Hematopoietic multipotent progenitor cell treated with erythropoietin and hydrocortisone succinate and interleukin-3 and kit ligand, for 17 days (in vitro differentiated cells): ENCODE measurements around the gene RIPK1.
"Not testable (repeated sequence)": the region's sequence is repeated elsewhere in the genome, so short reads cannot be mapped to it uniquely, and the experiment has no call there.

ENCODE experiments used
- DNase-seq: peaks from one replicate; pipeline ENCODE4 v3.0.0-alpha.2; 2015; ENCODE audit warnings: low spot score

The RIPK1 gene

DNA sequence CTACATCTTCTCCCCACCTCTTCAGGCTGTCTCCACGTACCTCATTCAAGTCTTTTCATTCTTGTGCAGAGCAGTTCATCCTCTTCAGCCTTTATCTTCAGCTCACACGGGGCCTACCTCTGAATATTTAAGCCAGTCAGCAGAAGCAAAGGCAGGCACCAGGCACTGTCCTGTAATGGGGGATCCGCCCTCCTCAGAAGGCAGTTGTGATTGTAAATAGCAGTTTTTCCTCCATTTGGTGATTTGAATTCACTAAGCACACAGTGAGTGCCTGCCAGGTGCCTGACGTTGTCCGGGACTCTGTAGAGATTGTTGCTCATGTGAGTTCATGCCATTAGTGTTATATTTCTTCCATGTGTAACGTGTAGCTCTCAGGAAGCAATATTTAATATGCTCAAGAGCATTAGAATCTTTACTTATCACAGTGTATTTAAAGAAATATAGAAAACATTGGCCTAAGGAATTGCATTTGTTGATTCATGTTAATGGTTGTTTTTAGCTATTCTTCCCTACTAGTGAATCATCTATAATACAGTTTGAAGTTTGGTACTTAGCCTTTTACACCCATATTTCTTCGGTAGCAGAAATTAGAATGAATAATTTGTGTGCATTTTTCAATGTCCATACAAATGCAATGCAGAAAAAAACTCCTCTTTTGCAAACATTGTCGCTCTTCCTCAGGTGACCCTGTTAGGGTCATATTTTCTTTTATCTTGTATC is 68.2 kb downstream of the RIPK1 start:
- DNase-seq, result no peak

DNA sequence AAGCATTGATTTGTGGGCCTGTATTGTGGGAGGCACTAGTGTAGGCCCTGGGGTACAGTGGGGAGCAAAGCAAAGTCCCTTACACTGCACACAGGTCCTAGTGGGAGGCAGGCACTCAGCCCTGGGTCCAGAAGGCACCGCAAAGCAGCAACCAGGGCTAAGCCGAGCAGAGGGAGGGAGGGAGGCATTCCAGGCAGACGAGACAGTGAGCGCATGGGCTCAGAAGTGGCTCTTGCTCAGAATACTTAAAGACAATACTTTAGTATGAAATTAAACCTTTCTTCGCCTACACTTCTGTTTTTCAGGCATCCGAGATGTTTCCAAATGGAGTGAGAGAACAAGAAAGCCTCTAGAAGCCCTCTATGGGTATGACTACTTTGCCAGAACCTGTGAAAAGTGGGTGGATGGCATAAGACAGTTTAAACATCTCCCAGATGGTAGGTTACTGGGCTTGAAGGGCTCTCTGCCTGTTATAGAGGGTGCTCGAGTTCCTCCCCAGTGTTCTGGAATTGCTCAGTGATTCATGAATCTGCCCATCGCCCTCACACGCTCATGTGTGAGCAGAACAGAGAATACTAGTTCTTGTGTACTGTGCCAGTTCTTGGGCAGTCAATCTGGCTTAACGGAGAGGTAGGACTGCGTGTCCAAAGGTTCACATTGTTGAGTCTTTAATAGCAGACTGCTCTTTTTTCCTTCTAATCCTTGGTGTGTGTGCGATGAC is 68.9 kb downstream of the RIPK1 start:
- no peak for DNase-seq

GRCh38 chr6:3137873-3138272 is 69.6 kb downstream of the RIPK1 start:
- DNase-seq, result not testable (repeated sequence)

GRCh38 chr6:3138341-3138740 is 70.0 kb downstream of the RIPK1 start:
- no peak for DNase-seq

DNA sequence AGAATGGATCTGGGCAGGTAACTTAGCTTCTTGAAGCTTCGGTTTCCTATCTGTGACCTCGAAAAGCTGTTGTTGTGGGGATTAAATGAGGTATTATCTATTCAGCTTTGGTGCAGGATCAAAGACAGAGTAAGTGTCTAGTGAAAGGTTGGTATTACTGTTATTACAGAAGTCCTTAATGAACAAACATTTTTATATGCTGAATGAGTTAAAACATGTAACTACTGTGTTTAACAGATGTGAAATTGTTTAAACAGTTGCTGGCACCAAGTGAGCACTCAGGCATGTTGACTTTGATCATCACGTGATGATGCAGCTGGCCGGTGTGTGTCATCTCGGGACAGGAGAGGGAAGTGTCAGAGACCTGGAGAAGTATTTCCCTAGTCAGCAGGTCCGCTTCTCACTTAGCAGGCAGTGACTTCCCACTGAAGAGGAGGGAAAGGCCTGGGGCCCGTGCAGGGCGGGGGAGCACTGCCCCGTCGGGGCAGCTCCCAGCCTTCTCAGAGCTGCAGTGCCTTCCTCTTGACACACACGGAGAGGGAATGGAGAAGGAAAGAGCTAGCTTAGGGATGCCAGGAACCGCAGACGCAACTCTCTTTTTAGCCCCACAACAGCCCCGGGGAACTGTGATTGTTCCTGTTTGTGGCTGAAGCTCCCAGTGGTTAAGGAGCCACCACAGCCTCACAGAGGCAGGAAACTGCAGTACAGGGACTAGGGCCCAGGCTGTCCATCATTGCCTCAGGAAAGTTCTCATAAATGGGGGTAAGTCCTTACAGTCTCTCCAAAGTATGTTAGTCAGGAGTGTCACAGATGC is 71.0 kb downstream of the RIPK1 start:
- no peak for DNase-seq

DNA sequence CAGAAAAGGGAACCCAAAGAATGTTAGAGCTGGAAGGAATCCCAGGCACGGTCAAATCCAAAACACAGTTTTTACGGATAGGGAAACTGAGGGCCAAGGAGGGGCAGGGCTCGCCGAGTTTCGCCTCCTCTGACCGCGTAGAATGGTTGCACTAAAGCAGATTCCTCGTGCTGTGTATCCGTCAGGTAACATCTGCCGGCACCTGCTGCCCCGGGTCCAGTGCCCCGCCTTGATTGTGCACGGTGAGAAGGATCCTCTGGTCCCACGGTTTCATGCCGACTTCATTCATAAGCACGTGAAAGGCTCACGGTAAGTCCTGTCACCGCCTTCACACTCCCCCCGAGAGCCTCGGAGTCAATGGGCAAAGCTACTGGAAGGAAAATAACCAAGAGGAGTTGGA is 71.9 kb downstream of the RIPK1 start:
- no peak for DNase-seq

- no peak for DNase-seq
Observed at GRCh38 chr6:3142536-3142935, 74.2 kb downstream of the RIPK1 start.

GRCh38 chr6:3143158-3143557 is 74.9 kb downstream of the RIPK1 start:
- no peak for DNase-seq

DNA sequence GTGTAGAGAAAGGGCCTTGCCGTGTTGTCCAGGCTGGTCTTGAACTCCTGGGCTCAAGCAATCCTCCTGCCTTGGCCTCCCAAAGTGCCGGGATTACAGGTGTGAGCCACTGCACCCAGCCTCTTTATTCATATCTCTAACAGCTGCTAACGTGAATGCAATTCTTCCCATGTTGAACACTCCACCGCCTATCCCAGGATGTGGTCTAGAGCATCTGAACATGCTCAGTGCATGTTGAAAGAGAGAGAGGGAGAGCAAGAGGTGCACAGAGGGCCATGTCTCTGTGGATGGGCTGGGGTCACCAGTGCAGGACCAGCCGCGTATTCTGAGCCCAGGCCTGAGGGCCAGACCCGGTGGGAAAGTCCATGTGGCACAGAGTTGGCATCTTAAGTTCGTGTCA is 76.3 kb downstream of the RIPK1 start:
- no peak for DNase-seq

- no peak for DNase-seq
Observed at GRCh38 chr6:3147914-3148757, 79.8 kb downstream of the RIPK1 start.

GRCh38 chr6:3151691-3152090 is 83.4 kb downstream of the RIPK1 start:
- no peak for DNase-seq

GRCh38 chr6:3152689-3153088 is 84.4 kb downstream of the RIPK1 start:
- no peak for DNase-seq

- not testable (repeated sequence) for DNase-seq
Observed at GRCh38 chr6:3155416-3155815, 87.1 kb downstream of the RIPK1 start.

DNA sequence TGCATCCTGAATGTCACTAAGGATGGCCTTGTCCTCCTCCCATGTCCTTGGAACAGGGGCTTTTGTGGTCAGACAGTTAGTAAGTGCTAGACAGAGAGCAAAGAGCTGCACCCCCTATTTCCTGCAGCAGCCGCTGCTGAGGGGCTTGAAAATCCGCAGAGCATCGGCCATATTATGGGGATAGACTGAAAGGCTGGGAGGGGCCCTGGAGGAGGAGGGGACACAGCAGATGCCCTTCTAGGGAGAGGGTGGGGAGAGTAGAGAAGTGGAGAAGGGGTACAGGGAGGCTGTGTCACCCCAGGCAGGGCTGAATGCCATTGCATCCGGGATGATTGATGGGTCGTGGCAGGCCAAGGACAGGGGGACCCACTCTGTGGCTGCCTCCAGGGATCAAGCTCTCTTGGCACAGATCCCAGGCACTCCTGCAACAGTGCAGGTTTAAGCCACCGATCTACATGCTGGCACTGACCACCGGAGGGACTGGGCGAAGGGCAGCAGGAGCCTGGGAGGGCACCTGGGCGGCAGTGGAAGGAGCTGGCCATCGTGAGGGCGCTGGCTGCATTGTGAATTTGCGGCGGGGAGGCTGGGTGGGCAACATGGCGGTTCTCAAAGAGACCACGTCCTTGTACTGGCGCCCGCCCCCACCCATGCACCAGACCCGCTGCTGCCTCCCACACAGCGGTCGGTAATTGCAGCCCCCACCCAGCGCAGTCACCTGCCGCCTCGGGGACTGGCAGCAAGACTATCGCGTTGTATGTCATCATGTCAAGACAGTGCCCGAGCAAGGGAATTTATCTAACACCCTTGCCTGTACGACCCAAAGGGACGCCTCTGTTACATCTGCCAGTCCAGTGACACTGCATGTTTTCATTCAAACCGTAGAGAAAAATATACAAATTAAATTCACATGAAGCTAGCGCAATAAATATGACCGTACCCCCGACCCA is 88.2 kb downstream of the RIPK1 start:
- peak; percentile 73 for DNase-seq

DNA sequence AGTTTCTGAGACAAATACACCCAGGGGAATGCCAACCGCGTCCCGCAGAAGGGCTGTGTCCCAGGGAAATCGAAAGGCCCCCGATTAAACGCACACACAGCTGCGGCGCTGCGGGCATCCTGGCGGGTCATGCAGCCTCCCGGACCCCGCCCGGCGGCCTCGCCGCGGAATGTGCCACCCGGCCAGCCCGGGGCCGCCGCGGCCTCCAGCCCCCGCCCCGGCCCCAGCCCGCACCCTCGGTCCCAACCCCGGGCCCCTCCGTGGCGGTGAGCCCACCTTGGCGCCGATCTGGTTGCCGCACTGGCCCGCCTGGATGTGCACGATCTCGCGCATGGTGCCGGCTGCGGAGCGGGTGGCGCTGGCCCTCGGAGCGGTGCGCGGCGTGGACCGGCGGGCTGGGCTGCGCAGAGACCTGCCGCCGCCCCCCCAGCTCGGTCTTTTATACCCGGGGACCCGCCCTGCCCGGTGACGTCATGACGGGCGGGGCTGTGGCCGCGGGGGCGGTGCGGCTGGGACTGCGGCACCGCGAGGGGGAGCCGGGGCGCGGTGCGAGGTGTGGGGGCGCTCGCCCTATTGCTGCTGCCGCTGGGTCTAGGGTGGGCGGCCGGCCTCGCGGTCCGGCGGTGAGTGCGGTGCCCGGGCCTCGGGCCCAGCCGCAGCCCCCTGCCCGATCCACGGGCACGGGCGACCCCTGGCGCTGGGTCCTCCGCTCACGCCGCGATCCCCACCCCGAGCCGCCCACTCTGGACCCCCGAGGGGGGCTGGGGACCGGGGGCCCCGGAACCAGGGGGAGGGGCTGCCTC is 89.0 kb downstream of the RIPK1 start, which contains the start of gene TUBB2A:
TSS of gene TUBB2A (minus strand) at position 414 of the 803 bp plus-strand sequence. CDS start at position 333, 81 bp downstream.
- peak; percentile 94 for DNase-seq

- peak; percentile 86 for DNase-seq
Observed at GRCh38 chr6:3159805-3160781, 91.8 kb downstream of the RIPK1 start.

DNA sequence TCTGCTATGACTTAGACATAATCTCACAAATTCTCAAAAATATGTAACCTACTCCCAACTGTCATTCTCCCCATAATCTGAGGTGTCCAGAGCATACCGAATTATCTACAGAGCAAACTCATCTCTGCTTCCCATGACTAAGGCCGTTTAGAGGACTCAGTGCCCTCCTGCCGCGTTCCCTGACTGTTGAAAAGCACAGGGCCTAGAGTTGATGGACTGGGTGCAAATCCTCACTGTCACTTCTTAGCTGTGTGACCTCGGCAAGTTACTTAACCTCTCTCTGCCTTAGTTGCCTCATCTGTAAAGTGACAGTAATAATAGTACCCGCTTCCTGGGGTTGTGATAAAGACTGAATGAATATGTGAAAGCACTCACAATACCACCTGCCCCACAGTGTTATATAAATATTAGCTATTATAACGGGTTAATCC is 93.8 kb downstream of the RIPK1 start:
- DNase-seq, result peak; percentile 59

DNA sequence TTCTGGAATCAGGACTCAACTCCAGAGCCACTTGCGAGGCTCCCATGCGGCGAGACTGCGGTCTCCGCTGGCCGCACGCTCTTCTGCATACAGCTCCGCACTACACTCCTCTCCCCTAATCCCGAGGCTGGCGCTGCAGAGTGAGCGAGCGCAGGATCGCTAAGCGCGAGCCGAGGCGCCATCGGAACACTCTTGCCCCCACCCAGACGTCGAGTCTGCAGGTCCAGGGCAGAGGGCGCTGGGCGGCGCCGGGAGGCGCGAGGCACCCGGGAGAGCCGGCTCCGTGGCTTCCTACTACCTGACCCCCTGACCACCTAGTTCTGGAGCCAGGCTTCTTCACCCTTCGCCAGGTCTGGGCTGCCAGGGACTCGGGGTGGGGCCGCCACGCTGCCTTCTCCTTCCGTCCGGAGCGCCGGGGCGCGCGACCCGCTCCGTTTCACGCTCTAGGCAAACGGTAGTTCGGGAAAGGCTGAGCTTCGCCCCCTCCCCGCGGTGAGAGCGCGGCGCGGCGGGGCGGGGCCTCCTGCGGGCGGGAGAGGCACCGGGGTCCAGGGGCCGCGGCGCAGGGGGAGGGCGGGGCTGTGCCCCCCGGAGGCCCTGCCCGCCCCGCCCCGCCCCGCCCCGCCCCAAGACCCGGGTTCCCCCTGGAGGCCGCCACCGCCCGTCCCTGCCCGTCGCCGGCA is 94.4 kb downstream of the RIPK1 start:
- peak; percentile 68 for DNase-seq
